Esophagus muscularis mucosa (tissue), 4 donors: ENCODE data around the gene LBHD2.

Experiments
- EP300 ChIP-seq: sonication (generic); formaldehyde crosslinking; IDR thresholded peaks from one replicate; pipeline ENCODE4 v1.6.1; 2017; ENCODE audit warnings: antibody characterized with exemption
- POLR2A ChIP-seq: fragments of 450-650 bp; IDR thresholded peaks from one replicate; pipeline ENCODE4 v1.6.1; 2017; ENCODE audit warnings: antibody characterized with exemption, moderate library complexity, mild to moderate bottlenecking, low read depth
- POLR2AphosphoS5 ChIP-seq, 2 donors: sonication (generic); formaldehyde crosslinking; IDR thresholded peaks; one replicate each; pipeline ENCODE4 v1.6.1; 2017; ENCODE audit warnings: antibody characterized with exemption in 2 of 2
- TF ChIP-seq, protein P1 (sequence below), 3 experiments: fragments of 200-600 bp in 2 of 3; fragments of 450-650 bp in 1 of 3; sonication (generic) in 2 of 3; IDR thresholded peaks; one replicate each; pipeline ENCODE4 v1.5.1; 2017 to 2019; ENCODE audit warnings: antibody characterized with exemption in 3 of 3, mild to moderate bottlenecking in 2 of 3, moderate library complexity in 1 of 3

DNA sequence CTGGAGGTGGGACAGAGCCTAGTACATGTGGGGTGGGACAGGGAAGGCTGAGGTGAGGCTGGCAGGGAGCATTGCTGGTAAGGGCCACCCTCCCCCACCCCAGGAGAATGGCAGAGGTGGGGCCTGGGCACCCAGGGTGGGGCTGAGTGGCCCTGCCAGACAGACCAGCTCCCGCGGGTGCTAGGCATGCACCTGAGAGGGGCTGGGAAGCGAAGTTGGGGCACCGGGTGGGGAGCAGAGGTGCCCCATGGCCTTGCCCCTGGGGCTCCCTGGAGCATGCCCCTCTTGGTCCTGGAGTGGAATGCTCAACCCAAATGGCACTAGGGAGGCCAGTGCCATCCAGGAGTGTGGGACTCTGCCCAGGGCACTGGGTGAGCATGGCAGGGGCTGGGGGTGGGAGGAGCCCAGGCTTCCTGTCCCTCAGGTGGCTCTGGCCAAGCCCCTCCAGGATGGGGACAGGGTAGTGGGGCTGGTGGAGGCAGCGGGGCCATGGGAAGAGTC, 40.5 kb downstream of the LBHD2 start:
- TF ChIP-seq, protein P1, sequence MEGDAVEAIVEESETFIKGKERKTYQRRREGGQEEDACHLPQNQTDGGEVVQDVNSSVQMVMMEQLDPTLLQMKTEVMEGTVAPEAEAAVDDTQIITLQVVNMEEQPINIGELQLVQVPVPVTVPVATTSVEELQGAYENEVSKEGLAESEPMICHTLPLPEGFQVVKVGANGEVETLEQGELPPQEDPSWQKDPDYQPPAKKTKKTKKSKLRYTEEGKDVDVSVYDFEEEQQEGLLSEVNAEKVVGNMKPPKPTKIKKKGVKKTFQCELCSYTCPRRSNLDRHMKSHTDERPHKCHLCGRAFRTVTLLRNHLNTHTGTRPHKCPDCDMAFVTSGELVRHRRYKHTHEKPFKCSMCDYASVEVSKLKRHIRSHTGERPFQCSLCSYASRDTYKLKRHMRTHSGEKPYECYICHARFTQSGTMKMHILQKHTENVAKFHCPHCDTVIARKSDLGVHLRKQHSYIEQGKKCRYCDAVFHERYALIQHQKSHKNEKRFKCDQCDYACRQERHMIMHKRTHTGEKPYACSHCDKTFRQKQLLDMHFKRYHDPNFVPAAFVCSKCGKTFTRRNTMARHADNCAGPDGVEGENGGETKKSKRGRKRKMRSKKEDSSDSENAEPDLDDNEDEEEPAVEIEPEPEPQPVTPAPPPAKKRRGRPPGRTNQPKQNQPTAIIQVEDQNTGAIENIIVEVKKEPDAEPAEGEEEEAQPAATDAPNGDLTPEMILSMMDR (IDR thresholded peaks at IDR 0.05) = no peak
- TF ChIP-seq POLR2A (no peak), POLR2AphosphoS5 (IDR thresholded peaks at IDR 0.05) (no peak), EP300 (no peak)
